ENCODE measurements around the gene LMAN2. TPM values are rescaled to one million over a fixed set of nuclear protein-coding genes. Genes with fewer than 3 reads are reported as not detected.
"Not testable (repeated sequence)": the region's sequence is repeated elsewhere in the genome, so short reads cannot be mapped to it uniquely, and the experiment has no call there.

LMAN2 gene
- total RNA-seq, 1 donor from 2014 or later = 103 TPM

DNA sequence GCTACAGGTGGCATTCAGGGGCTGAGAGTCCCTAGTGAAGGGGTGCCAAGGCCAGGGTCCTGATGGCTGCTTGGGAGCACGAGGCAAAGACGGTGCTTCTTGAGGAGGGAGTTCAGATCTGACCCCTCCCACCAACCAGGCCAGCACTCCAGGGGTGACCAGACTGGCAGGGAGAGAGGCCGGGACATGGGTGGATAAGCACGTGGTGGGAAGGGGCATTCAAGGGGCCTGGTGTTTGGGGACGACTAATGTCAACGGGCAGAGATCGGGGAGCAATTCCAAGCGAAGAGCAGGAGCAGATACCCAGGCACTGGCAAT, 10.8 kb upstream of the LMAN2 start:
- DNase-seq (ENCODE audit: low read depth) = no peak
- Mint-ChIP-seq H3K27me3 (ENCODE audit: low read depth, unreplicated experiment) (peaks cover 27% of the 10 kb centered on the region), H3K27ac (ENCODE audit: unreplicated experiment) (no peak overlapping the region), H3K36me3 (ENCODE audit: low read depth, unreplicated experiment) (peaks cover 4% of the 10 kb centered on the region), H3K4me3 (ENCODE audit: unreplicated experiment) (no peak overlapping the region), H3K9me3 (ENCODE audit: unreplicated experiment) (no peaks in the 10 kb centered on the region), H3K4me1 (ENCODE audit: low read depth, unreplicated experiment) (peaks cover 11% of the 10 kb centered on the region)
- H4K20me1 ChIP-seq (ENCODE audit: insufficient read depth, low read length) = no peaks in the 10 kb centered on the region
- no peaks in the 10 kb centered on the region for H3K36me3 ChIP-seq (ENCODE audit: insufficient read depth, low read length)
- H2AFZ ChIP-seq (ENCODE audit: low read depth, low read length) = no peak overlapping the region
- no peak for FAIRE-seq
- no peak overlapping the region for H3K9ac ChIP-seq (ENCODE audit: low read length)
- no peak for TF ChIP-seq EZH2 (IDR thresholded peaks at IDR 0.05; ENCODE audit: insufficient read depth, low read length)
- H3K4me2 ChIP-seq (ENCODE audit: low read length) = no peak overlapping the region
- H3K9me3 ChIP-seq (ENCODE audit: insufficient read depth, low read depth, low read length) = no peaks in the 10 kb centered on the region
- no peak overlapping the region for H3K27ac ChIP-seq (ENCODE audit: low read depth, low read length)
- peaks cover 24% of the 10 kb centered on the region for H3K4me1 ChIP-seq (ENCODE audit: insufficient read depth, low read length)
- no peaks in the 10 kb centered on the region for H3K27me3 ChIP-seq (ENCODE audit: insufficient read depth, low read length)
- H3K79me2 ChIP-seq (ENCODE audit: insufficient read depth, low read length) = no peaks in the 10 kb centered on the region
- H3K4me3 ChIP-seq (ENCODE audit: insufficient read depth, low read depth, low read length) = no peak overlapping the region

DNA sequence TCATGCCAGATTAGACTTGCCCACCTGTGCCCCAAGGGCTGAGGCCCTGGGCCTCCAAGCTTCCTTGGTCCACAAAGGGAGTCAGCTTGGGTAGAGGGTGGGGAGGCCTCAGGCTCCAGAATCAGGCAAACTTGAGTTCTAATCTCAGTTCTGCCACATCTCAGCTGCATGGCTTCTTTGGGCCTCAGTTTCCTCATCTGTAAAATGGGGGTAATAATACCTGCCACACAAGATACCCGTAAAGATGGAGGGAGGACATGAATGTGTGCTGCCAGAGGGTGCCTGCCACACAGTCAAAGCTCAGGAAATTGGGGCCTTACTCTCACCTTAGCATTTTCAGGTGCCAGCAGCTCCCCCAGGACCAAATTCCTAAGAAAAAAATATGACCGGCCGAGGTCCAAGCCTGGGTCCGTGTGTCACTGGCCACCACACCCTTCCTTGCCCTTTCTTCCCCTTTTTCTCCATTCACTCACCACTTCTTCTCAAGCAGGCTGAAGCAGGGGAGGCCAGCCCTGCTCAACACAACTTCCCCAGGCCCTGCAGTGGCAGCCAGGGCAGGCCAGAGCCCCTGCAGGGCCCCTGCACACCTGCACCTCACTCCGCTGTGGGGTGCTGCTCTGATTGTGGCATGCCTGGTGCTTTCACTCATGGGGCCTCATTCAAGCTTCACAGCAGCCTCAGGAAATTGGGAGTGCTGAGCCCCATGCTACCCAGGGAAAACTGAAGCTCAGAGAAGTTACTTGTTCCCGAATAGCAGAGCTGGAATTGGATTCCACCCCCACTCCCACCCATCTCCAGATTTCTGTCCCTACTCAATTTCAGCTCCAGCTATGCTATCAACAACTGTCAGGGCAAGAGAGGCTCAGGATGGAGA, 10.2 kb upstream of the LMAN2 start:
- no peak for FAIRE-seq
- H3K79me2 ChIP-seq (ENCODE audit: insufficient read depth, low read length) = no peaks in the 10 kb centered on the region
- H4K20me1 ChIP-seq (ENCODE audit: insufficient read depth, low read length) = no peaks in the 10 kb centered on the region
- H3K9me3 ChIP-seq (ENCODE audit: insufficient read depth, low read depth, low read length) = no peaks in the 10 kb centered on the region
- H3K27me3 Mint-ChIP-seq (ENCODE audit: low read depth, unreplicated experiment) = peaks cover 27% of the 10 kb centered on the region
- H3K4me3 ChIP-seq (ENCODE audit: insufficient read depth, low read depth, low read length) = no peak overlapping the region
- no peak overlapping the region for H3K9ac ChIP-seq (ENCODE audit: low read length)
- peaks cover 4% of the 10 kb centered on the region for H3K36me3 Mint-ChIP-seq (ENCODE audit: low read depth, unreplicated experiment)
- H3K27me3 ChIP-seq (ENCODE audit: insufficient read depth, low read length) = no peaks in the 10 kb centered on the region
- H3K4me2 ChIP-seq (ENCODE audit: low read length) = no peak overlapping the region
- no peak overlapping the region for H3K27ac Mint-ChIP-seq (ENCODE audit: unreplicated experiment)
- H2AFZ ChIP-seq (ENCODE audit: low read depth, low read length) = no peak overlapping the region
- TF ChIP-seq EZH2 (IDR thresholded peaks at IDR 0.05; ENCODE audit: insufficient read depth, low read length) = no peak
- TF ChIP-seq, protein P1, sequence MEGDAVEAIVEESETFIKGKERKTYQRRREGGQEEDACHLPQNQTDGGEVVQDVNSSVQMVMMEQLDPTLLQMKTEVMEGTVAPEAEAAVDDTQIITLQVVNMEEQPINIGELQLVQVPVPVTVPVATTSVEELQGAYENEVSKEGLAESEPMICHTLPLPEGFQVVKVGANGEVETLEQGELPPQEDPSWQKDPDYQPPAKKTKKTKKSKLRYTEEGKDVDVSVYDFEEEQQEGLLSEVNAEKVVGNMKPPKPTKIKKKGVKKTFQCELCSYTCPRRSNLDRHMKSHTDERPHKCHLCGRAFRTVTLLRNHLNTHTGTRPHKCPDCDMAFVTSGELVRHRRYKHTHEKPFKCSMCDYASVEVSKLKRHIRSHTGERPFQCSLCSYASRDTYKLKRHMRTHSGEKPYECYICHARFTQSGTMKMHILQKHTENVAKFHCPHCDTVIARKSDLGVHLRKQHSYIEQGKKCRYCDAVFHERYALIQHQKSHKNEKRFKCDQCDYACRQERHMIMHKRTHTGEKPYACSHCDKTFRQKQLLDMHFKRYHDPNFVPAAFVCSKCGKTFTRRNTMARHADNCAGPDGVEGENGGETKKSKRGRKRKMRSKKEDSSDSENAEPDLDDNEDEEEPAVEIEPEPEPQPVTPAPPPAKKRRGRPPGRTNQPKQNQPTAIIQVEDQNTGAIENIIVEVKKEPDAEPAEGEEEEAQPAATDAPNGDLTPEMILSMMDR (IDR thresholded peaks at IDR 0.05; ENCODE audit: insufficient read depth, low read depth, low read length) = no peak
- peaks cover 19% of the 10 kb centered on the region for H3K4me1 ChIP-seq (ENCODE audit: insufficient read depth, low read length)
- no peak overlapping the region for H3K27ac ChIP-seq (ENCODE audit: low read depth, low read length)
- no peaks in the 10 kb centered on the region for H3K36me3 ChIP-seq (ENCODE audit: insufficient read depth, low read length)
- H3K4me1 Mint-ChIP-seq (ENCODE audit: low read depth, unreplicated experiment) = peaks cover 12% of the 10 kb centered on the region
- no peak overlapping the region for H3K4me3 Mint-ChIP-seq (ENCODE audit: unreplicated experiment)
- no peak for DNase-seq (ENCODE audit: low read depth)
- no peaks in the 10 kb centered on the region for H3K9me3 Mint-ChIP-seq (ENCODE audit: unreplicated experiment)

DNA sequence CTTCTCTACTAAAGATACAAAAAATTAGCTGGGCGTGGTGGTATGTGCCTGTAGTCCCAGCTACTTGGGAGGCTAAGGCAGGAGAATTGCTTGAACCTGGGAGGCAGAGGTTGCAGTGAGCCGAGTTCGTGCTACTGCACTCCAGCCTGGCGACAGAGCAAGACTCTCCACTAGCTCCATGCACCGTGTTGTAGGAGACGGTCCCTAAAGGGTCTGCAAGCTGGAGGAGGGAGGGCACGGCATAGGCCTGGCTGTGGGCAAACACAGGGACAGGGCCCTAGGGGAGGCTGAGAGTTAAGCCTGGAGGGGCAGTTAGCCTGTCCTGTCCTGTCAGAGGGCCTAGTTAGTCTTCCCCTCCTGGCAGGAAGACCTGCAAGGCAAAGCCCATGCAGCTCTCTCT, 9.3 kb upstream of the LMAN2 start:
- H3K9ac ChIP-seq (ENCODE audit: low read length); H3K4me3 Mint-ChIP-seq (ENCODE audit: unreplicated experiment); H3K4me2 ChIP-seq (ENCODE audit: low read length); H3K4me1 Mint-ChIP-seq (ENCODE audit: low read depth, unreplicated experiment); FAIRE-seq; H3K27me3 ChIP-seq (ENCODE audit: insufficient read depth, low read length); H3K9me3 ChIP-seq (ENCODE audit: insufficient read depth, low read depth, low read length); DNase-seq (ENCODE audit: low read depth); H3K36me3 Mint-ChIP-seq (ENCODE audit: low read depth, unreplicated experiment); H3K4me3 ChIP-seq (ENCODE audit: insufficient read depth, low read depth, low read length); H3K79me2 ChIP-seq (ENCODE audit: insufficient read depth, low read length); H3K36me3 ChIP-seq (ENCODE audit: insufficient read depth, low read length); H3K27ac ChIP-seq (ENCODE audit: low read depth, low read length); H2AFZ ChIP-seq (ENCODE audit: low read depth, low read length); H3K9me3 Mint-ChIP-seq (ENCODE audit: unreplicated experiment); H3K27ac Mint-ChIP-seq (ENCODE audit: unreplicated experiment); H4K20me1 ChIP-seq (ENCODE audit: insufficient read depth, low read length): not testable (repeated sequence)
- peaks cover 27% of the 10 kb centered on the region for H3K27me3 Mint-ChIP-seq (ENCODE audit: low read depth, unreplicated experiment)
- H3K4me1 ChIP-seq (ENCODE audit: insufficient read depth, low read length) = peaks cover 16% of the 10 kb centered on the region

Data from astrocyte (in vitro differentiated cells and primary cell).